A549 (cell line): Measurements from ENCODE around the gene TMEM214. TPM values are rescaled to one million over a fixed set of nuclear protein-coding genes. Genes with fewer than 3 reads are reported as not detected.

Source experiments
- ATAC-seq, 2 experiments: fragments of 200-7000 bp in 1 of 2; fragments of >200 bp in 1 of 2; cut with Nextera tagmentation in 1 of 2; cut with Tn5 transposase in 1 of 2; 3 replicates each; pipeline versions ENCODE4 v1.8.0 to v1.9.1; 2018 to 2020; ENCODE audit warnings: mild to moderate bottlenecking in 1 of 2, moderate library complexity in 1 of 2
- CTCF ChIA-PET: fragments of 300-600 bp; sonication (Branson Sonifier 250); formaldehyde crosslinking; extraction: SDS; loops from one replicate; lab custom pipeline; 2021; ENCODE audit warnings: antibody characterized with exemption, inconsistent platforms; lab: Yijun Ruan, JAX
- POLR2A ChIA-PET: fragments of 350-600 bp; formaldehyde crosslinking; extraction: SDS; loops from one replicate; lab custom pipeline; 2021; ENCODE audit warnings: antibody characterized with exemption, inconsistent platforms; lab: Yijun Ruan, JAX
- DNase-seq, 2 experiments: peaks; one replicate each; pipeline versions ENCODE4 v3.0.0 to v3.0.0-alpha.2; 2011 to 2016; ENCODE audit warnings: low read depth in 1 of 2, low spot score in 1 of 2
- FAIRE-seq: peaks from 2 replicates; lab custom pipeline; 2011; peaks lifted over from hg19 to GRCh38; lab: Jason Lieb, UNC
- H3K27ac ChIP-seq, 2 experiments: fragments of >200 bp; sonication (Bioruptor Twin); formaldehyde crosslinking; 3 replicates each; pipeline ENCODE4 v1.5.1; 2016 to 2017
- H3K4me1 ChIP-seq: fragments of >200 bp; sonication (Bioruptor Twin); formaldehyde crosslinking; 3 replicates; pipeline ENCODE4 v1.6.1; 2016
- H3K4me2 ChIP-seq: fragments of >200 bp; sonication (Bioruptor Twin); formaldehyde crosslinking; 3 replicates; pipeline ENCODE4 v1.6.1; 2016
- H3K4me3 ChIP-seq: fragments of >200 bp; sonication (Bioruptor Twin); formaldehyde crosslinking; 3 replicates; pipeline ENCODE4 v1.5.1; 2016
- H3K9me3 ChIP-seq: fragments of >200 bp; sonication (Bioruptor Twin); formaldehyde crosslinking; 3 replicates; pipeline ENCODE4 v1.6.1; 2016
- ATOH8 ChIP-seq: fragments of 250-450 bp; sonication (Bioruptor Pico); IDR thresholded peaks from 2 replicates; pipeline ENCODE4 v1.5.0; 2020; ENCODE audit warnings: low read depth, mild to moderate bottlenecking, moderate library complexity
- BCL3 ChIP-seq: fragments of >200 bp; sonication (Bioruptor Twin); formaldehyde crosslinking; IDR thresholded peaks from 3 replicates; pipeline ENCODE4 v1.6.1; 2016
- FOSL2 ChIP-seq, 2 experiments: fragments of 450-650 bp in 1 of 2; fragments of >200 bp in 1 of 2; sonication (Bioruptor Twin) in 1 of 2; formaldehyde crosslinking; IDR thresholded peaks; 2 replicates each; pipeline versions ENCODE4 v1.5.0 to v1.6.1; 2016 to 2020; ENCODE audit warnings: mild to moderate bottlenecking in 1 of 2, moderate library complexity in 1 of 2
- HMGXB4 ChIP-seq: fragments of 250-450 bp; sonication (Bioruptor Pico); IDR thresholded peaks from 2 replicates; pipeline ENCODE4 v1.5.0; 2021; ENCODE audit warnings: mild to moderate bottlenecking, moderate library complexity, borderline replicate concordance
- HOXB13 ChIP-seq: fragments of 250-450 bp; sonication (Bioruptor Pico); IDR thresholded peaks from 2 replicates; pipeline ENCODE4 v1.5.0; 2020; ENCODE audit warnings: low read depth, mild to moderate bottlenecking, moderate library complexity
- KDM5A ChIP-seq: fragments of 200-600 bp; sonication (generic); IDR thresholded peaks from 2 replicates; pipeline ENCODE4 v1.6.1; 2016; ENCODE audit warnings: antibody characterized with exemption, mild to moderate bottlenecking
- MAX ChIP-seq: IDR thresholded peaks from 2 replicates; pipeline ENCODE4 v1.6.1; 2012
- NPAS2 ChIP-seq: fragments of 250-450 bp; sonication (Bioruptor Pico); IDR thresholded peaks from 2 replicates; pipeline ENCODE4 v1.8.0; 2022; ENCODE audit warnings: mild to moderate bottlenecking, moderate library complexity, borderline replicate concordance
- PHF8 ChIP-seq: fragments of 200-600 bp; sonication (generic); IDR thresholded peaks from 2 replicates; pipeline ENCODE4 v1.6.1; 2016; ENCODE audit warnings: low read depth, mild to moderate bottlenecking, antibody characterized with exemption, moderate library complexity, borderline replicate concordance
- POLR2A ChIP-seq: IDR thresholded peaks from 2 replicates; pipeline ENCODE4 v1.6.1; 2012; ENCODE audit warnings: mild to moderate bottlenecking, low read length
- USF2 ChIP-seq: fragments of 450-650 bp; IDR thresholded peaks from 2 replicates; pipeline ENCODE4 v1.6.1; 2014; ENCODE audit warnings: antibody characterized with exemption
- ZFP36 ChIP-seq: fragments of 450-650 bp; IDR thresholded peaks from 2 replicates; pipeline ENCODE4 v1.6.1; 2014; ENCODE audit warnings: borderline replicate concordance; ENCODE audit not compliant: partially characterized antibody
- ZSCAN20 ChIP-seq: fragments of 250-450 bp; sonication (Bioruptor Pico); IDR thresholded peaks from 2 replicates; pipeline ENCODE4 v1.8.0; 2022; ENCODE audit warnings: mild to moderate bottlenecking, moderate library complexity
- WGBS: methylation state at CpG from one replicate; pipeline ENCODE4 v1.1.6; 2017; ENCODE audit errors: missing lambda C conversion rate; 5-methylcytosine and 5-hydroxymethylcytosine counted together
- polyA plus RNA-seq, 4 experiments: library from polyadenylated mRNA; depleted of rRNA in 3 of 4; stranded (reverse); fragments of >200 nt; fragmentation: RNase III in 1 of 4; extraction: RNeasy Plus Mini Kit Qiagen cat#74134 plus additional on column Dnase treatment in 1 of 4; gene quantifications; 2 replicates in 3 of 4; 3 replicates in 1 of 4; pipeline ENCODE4 v1.2.3, GENCODE V29; 2011 to 2017

TMEM214 gene
- polyA plus RNA-seq, 2 of the 4 experiments (the other 2 are of a cell fraction): 54.3 to 74.9 TPM

GRCh38 chr2:27077231-27077630 is 44.5 kb downstream of the TMEM214 start:
- FAIRE-seq: no peak
- no peak for TF ChIP-seq FOSL2 (IDR thresholded peaks at IDR 0.05)
- no peak for TF ChIP-seq FOSL2 (CRISPR knock-in tag; IDR thresholded peaks at IDR 0.05)
- no peak for TF ChIP-seq NPAS2 (CRISPR knock-in tag)
- TF ChIP-seq USF2: no peak
- TF ChIP-seq HOXB13 (CRISPR knock-in tag): no peak
- no peak for TF ChIP-seq BCL3
- no peak for TF ChIP-seq HMGXB4
- Histone ChIP-seq H3K4me3 (no peak overlapping the region), H3K4me2 (no peak overlapping the region), H3K9me3 (no peaks in the 10 kb centered on the region), H3K27ac (no peak overlapping the region), H3K4me1 (peaks cover 11% of the 10 kb centered on the region)
- no peak for DNase-seq
- WGBS: 78% methylated on average over 7 of the region's 7 CpGs
- CTCF ChIA-PET: interaction anchor here (0.6 to 1.5 kb wide), 7 partner anchors 8 to 226 kb away, joined by 3 to 9 read pairs (median 3); partner anchors contain the start of gene KHK
- ATAC-seq: no peak
- POLR2A ChIA-PET: no interaction called here

GRCh38 chr2:27078267-27079194 is 45.8 kb downstream of the TMEM214 start, which contains the start of gene EMILIN1:
Gene EMILIN1, plus strand, starts transcription at chr2:27078615. Its CDS starts 451 bp downstream, at chr2:27079066.
- FAIRE-seq: no peak
- ATAC-seq: no peak
- H3K9me3 ChIP-seq: no peaks in the 10 kb centered on the region
- TF ChIP-seq MAX (no peak), ZSCAN20 (CRISPR knock-in tag) (no peak), HMGXB4 (no peak), POLR2A (no peak), ATOH8 (no peak), KDM5A (no peak), PHF8 (no peak), HOXB13 (CRISPR knock-in tag) (no peak), ZFP36 (no peak)
- H3K4me2 ChIP-seq: no peak within 1 kb of the TSS
- no peak within 1 kb of the TSS for H3K27ac ChIP-seq
- peaks cover 7% of the 10 kb centered on the region for H3K4me1 ChIP-seq
- ChIA-PET POLR2A (no interaction called here), CTCF (interaction anchor here (0.5 to 15.3 kb wide), 9 partner anchors 9 to 233 kb away, joined by 3 to 253 read pairs (median 4); partner anchors contain the start of gene OST4)
- DNase-seq: no peak
- WGBS: 84% methylated on average over 38 of the region's 41 CpGs
- no peak within 1 kb of the TSS for H3K4me3 ChIP-seq
